ENCODE data around the gene RTP5. TPM values are rescaled to one million over a fixed set of nuclear protein-coding genes. Genes with fewer than 3 reads are reported as not detected.

Gene RTP5
- total and polyA plus RNA-seq, 8 donors = 0.10 TPM; not detected in 7

DNA sequence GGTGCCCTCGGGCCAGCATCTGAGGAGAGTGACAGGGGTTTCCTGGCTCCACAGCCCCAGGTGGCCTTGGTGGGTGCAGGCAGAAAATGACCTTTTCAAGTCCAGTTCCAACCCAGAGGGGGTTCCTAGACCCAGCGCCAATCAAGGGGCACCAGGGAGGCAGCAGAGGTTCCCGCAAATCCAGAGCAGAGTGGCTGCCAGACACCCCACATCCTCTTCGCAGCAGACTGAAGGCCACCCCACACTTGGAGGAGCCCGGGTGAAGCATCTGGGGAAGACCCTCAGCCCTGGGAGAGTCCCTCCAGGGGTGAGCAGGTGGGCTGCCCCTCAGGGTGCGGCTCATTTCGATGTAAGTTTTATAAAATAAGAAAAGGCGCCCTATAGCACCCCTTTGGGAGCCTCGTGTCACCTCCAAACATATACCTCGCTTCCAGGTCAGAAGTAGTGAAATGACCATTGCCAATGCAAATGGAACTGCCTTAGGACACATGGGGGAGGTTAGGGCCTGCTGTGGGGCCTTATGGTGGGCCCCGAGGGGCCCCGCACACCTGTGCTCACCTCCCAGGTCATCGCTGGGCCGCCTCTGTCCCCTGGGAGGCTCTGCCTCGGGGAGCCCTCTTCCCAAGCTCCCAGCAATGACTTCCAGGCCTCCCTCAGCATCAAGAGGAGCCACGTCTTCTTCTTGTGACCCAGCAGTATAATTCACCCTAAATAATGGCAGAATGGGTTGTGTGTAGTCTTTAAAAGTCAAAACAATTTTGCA, 11.0 kb downstream of the RTP5 start:
- Histone ChIP-seq H3K27ac (peak overlapping the region in 1 of 2 donors; percentile 70), H3K9me3 (no peaks in the 10 kb centered on the region), H3K27me3 (no peaks in the 10 kb centered on the region), H3K36me3 (no peaks in the 10 kb centered on the region), H3K4me1 (peaks cover 9 to 19% of the 10 kb centered on the region in 2 donors), H3K4me3 (peak overlapping the region; percentile 54 to 65)
- intact Hi-C loops (cut with DNase I) = no loop called here
- DNase-seq (peak in 1 of 4 donors; percentile 52), ATAC-seq (no peak)
- TF ChIP-seq, protein P1, sequence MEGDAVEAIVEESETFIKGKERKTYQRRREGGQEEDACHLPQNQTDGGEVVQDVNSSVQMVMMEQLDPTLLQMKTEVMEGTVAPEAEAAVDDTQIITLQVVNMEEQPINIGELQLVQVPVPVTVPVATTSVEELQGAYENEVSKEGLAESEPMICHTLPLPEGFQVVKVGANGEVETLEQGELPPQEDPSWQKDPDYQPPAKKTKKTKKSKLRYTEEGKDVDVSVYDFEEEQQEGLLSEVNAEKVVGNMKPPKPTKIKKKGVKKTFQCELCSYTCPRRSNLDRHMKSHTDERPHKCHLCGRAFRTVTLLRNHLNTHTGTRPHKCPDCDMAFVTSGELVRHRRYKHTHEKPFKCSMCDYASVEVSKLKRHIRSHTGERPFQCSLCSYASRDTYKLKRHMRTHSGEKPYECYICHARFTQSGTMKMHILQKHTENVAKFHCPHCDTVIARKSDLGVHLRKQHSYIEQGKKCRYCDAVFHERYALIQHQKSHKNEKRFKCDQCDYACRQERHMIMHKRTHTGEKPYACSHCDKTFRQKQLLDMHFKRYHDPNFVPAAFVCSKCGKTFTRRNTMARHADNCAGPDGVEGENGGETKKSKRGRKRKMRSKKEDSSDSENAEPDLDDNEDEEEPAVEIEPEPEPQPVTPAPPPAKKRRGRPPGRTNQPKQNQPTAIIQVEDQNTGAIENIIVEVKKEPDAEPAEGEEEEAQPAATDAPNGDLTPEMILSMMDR (IDR thresholded peaks at IDR 0.05) = no peak

DNA sequence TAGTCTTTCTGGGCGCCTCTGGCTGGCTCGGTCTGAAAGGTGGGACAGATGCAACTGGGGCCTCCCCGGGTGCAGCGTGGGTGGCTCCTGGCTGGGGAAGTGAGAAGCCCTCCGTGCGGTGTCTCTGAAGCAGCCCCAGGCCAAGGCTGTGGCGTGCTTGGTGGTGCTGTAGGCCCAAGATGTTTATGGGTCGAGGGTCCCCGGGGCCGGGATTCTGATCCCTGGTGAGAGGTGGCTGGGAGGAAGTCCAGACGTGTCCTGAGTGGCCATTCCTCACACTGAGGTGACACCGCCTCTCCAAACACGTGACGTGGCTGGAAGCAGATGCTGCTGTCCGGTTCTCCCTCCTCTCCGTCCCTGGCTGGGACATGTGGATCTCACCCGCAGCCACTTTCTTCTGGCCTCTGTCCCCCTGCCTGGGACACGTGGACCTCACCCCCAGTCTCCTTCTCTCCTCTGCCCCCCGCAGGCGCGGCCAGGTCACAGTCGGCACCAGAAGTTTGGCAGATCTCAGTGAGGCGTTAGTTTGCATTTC, 12.6 kb downstream of the RTP5 start:
- DNase-seq (peak in 2 of 4 donors; percentile 57 to 84), ATAC-seq (peak; percentile 21)
- Histone ChIP-seq H3K27ac (peak overlapping the region in 1 of 2 donors; percentile 57), H3K27me3 (no peaks in the 10 kb centered on the region), H3K4me3 (peak overlapping the region; percentile 13 to 65), H3K9me3 (peaks cover 0 to 4% of the 10 kb centered on the region in 2 donors), H3K36me3 (no peaks in the 10 kb centered on the region), H3K4me1 (peaks cover 9 to 19% of the 10 kb centered on the region in 2 donors)
- TF ChIP-seq, protein P1 (IDR thresholded peaks at IDR 0.05) = no peak
- intact Hi-C loops (cut with DNase I) = no loop called here

DNA sequence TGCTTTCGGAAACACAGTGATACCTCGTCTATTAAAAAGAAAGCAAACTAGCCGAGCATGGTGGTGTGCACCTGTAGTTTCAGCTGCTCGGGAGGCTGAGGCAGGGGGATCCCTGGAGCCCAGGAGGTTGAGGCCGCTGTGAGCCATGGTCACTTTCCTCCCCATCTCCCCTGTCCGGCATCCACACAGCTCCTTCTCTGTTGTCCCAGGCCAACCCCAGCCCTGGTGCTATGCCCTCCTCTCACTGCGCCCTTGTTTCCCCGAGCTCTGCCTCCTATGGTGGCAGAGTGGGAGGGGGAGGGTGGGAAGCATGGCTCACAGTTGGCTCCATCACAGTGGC, 15.4 kb downstream of the RTP5 start:
- Histone ChIP-seq H3K27me3 (no peaks in the 10 kb centered on the region), H3K27ac (no peak overlapping the region), H3K4me3 (no peak overlapping the region), H3K36me3 (no peaks in the 10 kb centered on the region), H3K9me3 (peaks cover 0 to 6% of the 10 kb centered on the region in 2 donors), H3K4me1 (peaks cover 9 to 15% of the 10 kb centered on the region in 2 donors)
- intact Hi-C loops (cut with DNase I) = no loop called here
- TF ChIP-seq, protein P1 (IDR thresholded peaks at IDR 0.05) = no peak
- no peak for ATAC-seq
- DNase-seq = no peak

DNA sequence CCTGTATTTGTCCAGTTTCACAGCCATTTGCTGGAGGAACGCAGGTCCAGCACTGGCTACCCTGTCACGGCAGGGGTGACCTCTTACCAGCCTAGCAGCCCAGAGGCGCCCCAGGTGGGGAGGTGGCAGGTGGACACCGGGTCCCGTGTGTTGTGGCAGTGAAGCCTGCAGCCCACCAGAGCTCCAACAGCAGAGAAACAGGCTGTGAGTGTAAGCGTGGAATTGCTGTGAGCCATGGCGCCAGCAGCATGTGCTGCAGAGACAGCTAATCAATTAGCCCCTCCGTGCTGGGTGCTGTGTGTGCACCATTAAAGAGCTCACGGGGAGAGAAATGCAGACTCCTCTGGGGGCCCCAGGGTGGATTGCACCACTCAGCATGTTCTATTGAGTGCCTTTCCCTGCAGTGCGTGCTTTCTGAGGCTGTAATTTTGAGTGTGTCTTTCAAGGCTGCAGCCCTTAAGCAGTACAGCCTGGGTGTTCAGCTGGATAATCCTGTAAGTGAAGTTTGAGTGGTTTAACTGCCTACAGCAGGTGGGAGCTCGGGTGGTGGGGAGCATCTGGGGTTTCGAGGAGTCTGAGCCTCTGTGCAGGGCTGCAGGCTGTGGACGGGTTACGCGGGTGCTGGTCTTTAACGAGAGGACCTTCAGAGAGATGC, 15.9 kb downstream of the RTP5 start:
- intact Hi-C loops (cut with DNase I) = no loop called here
- no peak for ATAC-seq
- TF ChIP-seq, protein P1 (IDR thresholded peaks at IDR 0.05) = no peak

More for the DNA sequence above, 15.9 kb downstream of the RTP5 start:
- H3K9me3 ChIP-seq = peaks cover 0 to 6% of the 10 kb centered on the region in 2 donors
- H3K27ac ChIP-seq = no peak overlapping the region
- H3K36me3 ChIP-seq = no peaks in the 10 kb centered on the region
- no peaks in the 10 kb centered on the region for H3K27me3 ChIP-seq
- H3K4me3 ChIP-seq = no peak overlapping the region
- H3K4me1 ChIP-seq = peaks cover 9 to 15% of the 10 kb centered on the region in 2 donors
- peak in 1 of 4 donors; percentile 53 for DNase-seq

Measured in left lung (tissue), 10 donors.